Esophagus squamous epithelium (tissue), 5 donors: ENCODE results near the gene SYT2. TPM values are rescaled to one million over a fixed set of nuclear protein-coding genes. Genes with fewer than 3 reads are reported as not detected.
"Not testable (repeated sequence)": the region's sequence is repeated elsewhere in the genome, so short reads cannot be mapped to it uniquely, and the experiment has no call there.

ENCODE experiments used
- DNase-seq: peaks from one replicate; lab custom pipeline; 2025; lab: John Stamatoyannopoulos, UW
- H3K27ac ChIP-seq, 4 donors: fragments of 200-600 bp; sonication (generic); one replicate each; pipeline ENCODE4 v1.5.1; 2016 to 2019; ENCODE audit warnings: mild to moderate bottlenecking in 1 of 4
- H3K27me3 ChIP-seq, 4 donors: fragments of 200-600 bp; sonication (generic); 1 replicate in 3 of 4; 2 replicates in 1 of 4; pipeline versions ENCODE4 v1.5.1 to v1.6.0; 2017 to 2021; ENCODE audit warnings: antibody characterized with exemption in 1 of 4
- H3K36me3 ChIP-seq, 3 donors: fragments of 200-600 bp; sonication (generic); one replicate each; pipeline ENCODE4 v1.5.1; 2016 to 2019
- H3K4me1 ChIP-seq, 3 donors: fragments of 200-600 bp; sonication (generic); one replicate each; pipeline ENCODE4 v1.5.1; 2017 to 2019
- H3K4me3 ChIP-seq, 4 donors: fragments of 200-600 bp; sonication (generic); 1 replicate in 3 of 4; 2 replicates in 1 of 4; pipeline ENCODE4 v1.5.1; 2016 to 2019; ENCODE audit warnings: mild to moderate bottlenecking in 2 of 4, moderate library complexity in 1 of 4
- H3K9me3 ChIP-seq, 3 donors: fragments of 200-600 bp; sonication (generic); one replicate each; pipeline ENCODE4 v1.5.1; 2016 to 2019
- POLR2A ChIP-seq, 4 donors: fragments of 450-650 bp; IDR thresholded peaks; one replicate each; pipeline ENCODE4 v1.6.1; 2017; ENCODE audit warnings: antibody characterized with exemption in 4 of 4, mild to moderate bottlenecking in 4 of 4, moderate library complexity in 3 of 4
- WGBS, 2 donors: methylation state at CpG; one replicate each; pipeline ENCODE4 v1.1.5; 2018; 5-methylcytosine and 5-hydroxymethylcytosine counted together
- intact Hi-C: fragments of 100-400 bp; cut with DNase I; formaldehyde crosslinking; loops from one replicate; pipeline ENCODE4 v1.15.0; 2022
- total RNA-seq, 4 donors: library from RNA; depleted of rRNA; stranded (reverse); fragments of >200 nt; gene quantifications; one replicate each; pipeline ENCODE4 v1.1.0, GENCODE V29; 2016
- TF ChIP-seq, protein P1 (sequence below), 6 experiments: fragments of 450-650 bp in 4 of 6; fragments of 200-600 bp in 2 of 6; sonication (generic) in 2 of 6; IDR thresholded peaks; one replicate each; pipeline ENCODE4 v1.5.1; 2016 to 2019; ENCODE audit warnings: antibody characterized with exemption in 6 of 6, mild to moderate bottlenecking in 4 of 6, moderate library complexity in 4 of 6
- donor health status: DM: yes; HTN: yes; CAD: no.

SYT2 gene
- total RNA-seq, 4 donors from 2014 or later: not detected

DNA sequence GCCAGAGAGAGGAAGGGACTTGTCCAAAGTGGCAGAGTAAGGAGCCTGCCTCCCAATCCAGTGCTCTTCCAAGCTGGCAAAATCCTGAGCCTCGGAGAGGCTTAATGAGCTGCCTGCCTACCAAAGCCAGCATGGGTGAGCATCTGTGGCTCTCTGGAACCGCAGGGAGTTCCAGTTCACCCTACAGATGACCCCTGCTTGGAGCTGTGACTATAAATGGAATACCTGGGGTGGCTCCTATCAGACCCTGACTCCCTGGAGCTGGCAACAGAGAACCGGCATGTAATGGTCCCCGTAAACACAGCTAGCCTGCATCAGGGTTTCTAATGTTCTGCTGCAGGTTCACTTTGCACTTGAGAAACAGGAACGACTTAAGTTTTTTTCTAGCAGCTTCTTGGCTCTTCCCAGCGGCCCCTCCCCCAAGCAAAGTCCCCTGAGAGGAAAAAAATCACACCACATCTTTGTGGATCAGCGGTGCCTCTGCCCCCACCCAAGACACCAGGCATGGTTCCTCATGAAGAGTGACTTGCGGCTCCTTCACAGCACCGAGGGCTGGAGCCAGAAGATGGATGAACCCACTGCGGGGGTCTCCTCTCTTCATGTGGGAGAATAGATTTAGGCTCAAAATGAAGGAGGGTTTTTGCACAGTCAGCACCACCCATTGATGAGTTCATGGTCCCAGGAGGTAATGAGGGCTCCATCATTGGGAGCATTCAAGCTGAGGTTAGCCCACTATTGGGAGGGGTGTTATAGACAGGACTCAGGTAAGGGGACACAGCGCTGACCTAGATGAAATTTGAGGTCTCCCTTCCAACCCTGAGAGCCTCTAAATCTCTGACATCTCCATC lies 79.0 kb downstream of the SYT2 start:
- intact Hi-C loops: no loop called here
- Histone ChIP-seq H3K9me3 (no peaks in the 10 kb centered on the region), H3K27ac (no peak overlapping the region), H3K4me1 (peaks cover 0 to 6% (median 0%) of the 10 kb centered on the region in 3 donors), H3K27me3 (peaks cover 0 to 65% (median 0%) of the 10 kb centered on the region in 4 donors), H3K4me3 (no peak overlapping the region), H3K36me3 (no peaks in the 10 kb centered on the region)
- TF ChIP-seq POLR2A (IDR thresholded peaks at IDR 0.05): no peak
- TF ChIP-seq, protein P1, sequence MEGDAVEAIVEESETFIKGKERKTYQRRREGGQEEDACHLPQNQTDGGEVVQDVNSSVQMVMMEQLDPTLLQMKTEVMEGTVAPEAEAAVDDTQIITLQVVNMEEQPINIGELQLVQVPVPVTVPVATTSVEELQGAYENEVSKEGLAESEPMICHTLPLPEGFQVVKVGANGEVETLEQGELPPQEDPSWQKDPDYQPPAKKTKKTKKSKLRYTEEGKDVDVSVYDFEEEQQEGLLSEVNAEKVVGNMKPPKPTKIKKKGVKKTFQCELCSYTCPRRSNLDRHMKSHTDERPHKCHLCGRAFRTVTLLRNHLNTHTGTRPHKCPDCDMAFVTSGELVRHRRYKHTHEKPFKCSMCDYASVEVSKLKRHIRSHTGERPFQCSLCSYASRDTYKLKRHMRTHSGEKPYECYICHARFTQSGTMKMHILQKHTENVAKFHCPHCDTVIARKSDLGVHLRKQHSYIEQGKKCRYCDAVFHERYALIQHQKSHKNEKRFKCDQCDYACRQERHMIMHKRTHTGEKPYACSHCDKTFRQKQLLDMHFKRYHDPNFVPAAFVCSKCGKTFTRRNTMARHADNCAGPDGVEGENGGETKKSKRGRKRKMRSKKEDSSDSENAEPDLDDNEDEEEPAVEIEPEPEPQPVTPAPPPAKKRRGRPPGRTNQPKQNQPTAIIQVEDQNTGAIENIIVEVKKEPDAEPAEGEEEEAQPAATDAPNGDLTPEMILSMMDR (IDR thresholded peaks at IDR 0.05): no peak
- DNase-seq: no peak
- 54 to 55% methylated on average over 5 to 8 of the region's 11 CpGs for WGBS, 2 donors

DNA sequence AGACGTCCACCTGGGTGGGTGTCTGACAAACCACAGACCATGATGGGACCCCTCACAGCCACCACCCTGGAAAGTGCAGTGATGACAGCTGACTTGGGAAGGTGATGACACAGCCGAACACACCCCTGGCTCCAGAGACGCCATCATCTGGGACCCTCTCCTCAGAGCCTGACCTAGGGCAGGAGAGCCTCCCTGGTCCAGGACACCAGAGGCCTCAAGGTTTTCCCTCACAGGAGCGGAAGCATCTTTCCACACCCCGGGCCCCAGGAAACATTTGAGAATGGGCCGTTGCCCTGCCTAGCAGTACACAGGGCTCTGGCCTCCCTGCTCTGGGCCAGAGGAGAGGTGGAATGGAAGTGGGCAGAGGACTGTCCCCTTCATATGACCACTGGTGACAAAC lies 79.7 kb downstream of the SYT2 start:
- Histone ChIP-seq H3K27ac (no peak overlapping the region), H3K9me3 (no peaks in the 10 kb centered on the region), H3K36me3 (no peaks in the 10 kb centered on the region), H3K27me3 (peaks cover 0 to 63% (median 0%) of the 10 kb centered on the region in 4 donors), H3K4me1 (peaks cover 0 to 8% (median 0%) of the 10 kb centered on the region in 3 donors), H3K4me3 (no peak overlapping the region)
- intact Hi-C loops: no loop called here
- no peak for TF ChIP-seq POLR2A (IDR thresholded peaks at IDR 0.05)
- TF ChIP-seq, protein P1 (IDR thresholded peaks at IDR 0.05): no peak
- 56% methylated on average over 2 of the region's 6 CpGs; no CpG with 5 or more reads in 1 of the 2 donors for WGBS, 2 donors
- DNase-seq: no peak

DNA sequence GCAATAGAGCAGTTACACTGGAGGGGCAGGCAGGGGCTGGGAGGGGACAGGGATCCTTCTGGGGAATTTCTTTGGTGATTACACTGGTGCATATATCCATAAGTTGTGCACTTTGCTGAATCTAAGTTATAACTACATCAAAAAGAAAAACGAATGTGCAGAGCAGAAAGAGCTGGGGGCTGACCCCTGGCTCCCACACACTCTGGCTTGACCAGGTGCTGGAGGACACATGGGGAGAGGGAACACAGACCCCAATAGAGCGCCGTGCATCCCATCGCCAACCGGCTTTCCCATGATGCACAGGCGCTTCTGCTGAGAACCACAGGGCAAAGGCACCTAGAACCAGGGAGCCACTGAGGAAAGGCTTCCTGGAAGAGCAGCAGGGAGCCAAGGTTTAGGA lies 80.2 kb downstream of the SYT2 start:
- Histone ChIP-seq H3K27me3 (peaks cover 0 to 61% (median 0%) of the 10 kb centered on the region in 4 donors), H3K4me1 (peaks cover 0 to 12% (median 0%) of the 10 kb centered on the region in 3 donors)
- intact Hi-C loops, H3K27ac ChIP-seq, H3K36me3 ChIP-seq, DNase-seq, H3K9me3 ChIP-seq, H3K4me3 ChIP-seq: not testable (repeated sequence)
- WGBS, 2 donors: 73 to 88% methylated on average over 6 of the region's 6 CpGs

DNA sequence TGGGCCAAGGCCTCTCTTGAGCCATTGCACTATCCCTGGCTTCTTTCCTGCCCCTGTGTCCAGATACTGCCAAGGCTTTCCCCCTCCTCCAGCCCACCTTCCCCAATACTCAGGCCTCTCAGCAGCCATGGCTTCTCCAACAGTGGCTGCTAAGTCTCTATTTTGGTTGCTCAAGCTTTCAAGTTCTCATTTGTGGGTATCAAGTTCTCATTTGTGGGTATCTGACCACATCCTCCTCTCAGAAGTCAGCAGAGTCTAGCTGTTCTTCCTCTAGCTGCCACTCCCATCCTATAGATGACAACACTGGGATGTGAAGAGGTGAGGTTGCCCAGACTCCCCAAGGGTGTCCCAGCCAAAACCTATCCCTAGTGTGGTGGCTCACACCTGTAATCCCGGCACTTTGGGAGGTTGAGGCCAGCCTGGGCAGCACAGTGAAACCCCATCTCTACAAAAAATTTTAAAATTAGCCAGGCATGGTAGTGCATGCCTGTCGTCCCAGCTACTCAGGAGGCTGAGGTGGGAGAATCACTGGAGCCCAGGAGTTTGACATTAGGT lies 80.9 kb downstream of the SYT2 start:
- H3K9me3 ChIP-seq, intact Hi-C loops, H3K4me3 ChIP-seq, H3K36me3 ChIP-seq, DNase-seq, H3K27ac ChIP-seq: not testable (repeated sequence)
- Histone ChIP-seq H3K27me3 (peaks cover 0 to 57% (median 0%) of the 10 kb centered on the region in 4 donors), H3K4me1 (peaks cover 0 to 13% (median 0%) of the 10 kb centered on the region in 3 donors)
- WGBS, 2 donors: 60% methylated on average over 1 of the region's 2 CpGs; no CpG with 5 or more reads in 1 of the 2 donors

DNA sequence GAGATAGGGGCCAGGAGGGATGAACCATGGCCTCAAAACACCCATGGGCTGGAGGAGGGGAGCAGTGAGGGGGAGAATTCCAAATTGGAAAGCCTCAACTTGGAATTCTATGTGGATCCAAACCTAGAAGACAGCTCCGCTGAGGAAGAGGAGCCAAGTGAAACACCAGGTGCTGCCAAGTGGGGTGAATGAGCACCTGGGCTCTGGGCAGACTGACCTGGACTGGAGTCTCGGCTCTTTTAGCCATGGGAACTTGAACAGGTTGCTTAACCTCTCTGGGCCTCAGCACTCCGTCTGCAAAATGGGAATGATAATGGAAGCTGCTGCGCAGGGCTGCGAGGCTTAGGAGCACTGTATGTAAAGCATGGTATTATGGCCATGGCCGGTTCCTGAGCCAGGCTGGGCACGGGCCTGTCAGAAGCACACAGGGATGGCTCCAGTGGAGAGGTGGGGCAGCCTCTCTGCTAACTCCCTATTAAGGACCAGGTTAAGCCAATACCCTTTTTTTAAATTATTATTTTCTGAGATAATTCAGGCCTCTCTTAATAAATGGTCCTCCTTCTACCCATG lies 81.5 kb downstream of the SYT2 start:
- WGBS, 2 donors: 78 to 85% methylated on average over 5 of the region's 7 CpGs
- no peak for DNase-seq
- intact Hi-C loops: no loop called here
- no peak for TF ChIP-seq POLR2A (IDR thresholded peaks at IDR 0.05)
- TF ChIP-seq, protein P1 (IDR thresholded peaks at IDR 0.05): no peak
- Histone ChIP-seq H3K36me3 (no peaks in the 10 kb centered on the region), H3K27me3 (peaks cover 0 to 57% (median 0%) of the 10 kb centered on the region in 4 donors), H3K4me1 (peaks cover 0 to 13% (median 0%) of the 10 kb centered on the region in 3 donors), H3K9me3 (no peaks in the 10 kb centered on the region), H3K27ac (no peak overlapping the region), H3K4me3 (no peak overlapping the region)
